A673 (cell line): Measurements from ENCODE around the gene IQGAP1. TPM values are rescaled to one million over a fixed set of nuclear protein-coding genes. Genes with fewer than 3 reads are reported as not detected.
"Not testable (repeated sequence)": the region's sequence is repeated elsewhere in the genome, so short reads cannot be mapped to it uniquely, and the experiment has no call there.

Experiments used
- BruUV-seq: library from RNA; stranded (reverse); fragments of 400-500 nt; replicated peaks from 2 replicates; lab custom pipeline; 2021; lab: Mats Ljungman, UMichigan
- CTCF ChIA-PET: fragments of 300-600 bp; sonication (Branson Sonifier 250); formaldehyde crosslinking; loops from one replicate; lab custom pipeline; 2022; ENCODE audit warnings: antibody characterized with exemption; lab: Charles Lee
- POLR2A ChIA-PET: fragments of 300-600 bp; sonication (Branson Sonifier 250); formaldehyde crosslinking; loops from one replicate; lab custom pipeline; 2022; ENCODE audit warnings: antibody characterized with exemption; ENCODE audit not compliant: low non-redundant PET; lab: Charles Lee
- DNase-seq: peaks from one replicate; pipeline ENCODE4 v3.0.0-alpha.2; 2015; ENCODE audit warnings: low spot score
- H3K27ac ChIP-seq: fragments of 200-600 bp; sonication (generic); 2 replicates; pipeline ENCODE4 v1.5.1; 2016; ENCODE audit warnings: mixed run types, low read depth, mild to moderate bottlenecking, mixed read lengths, antibody characterized with exemption, low read length; ENCODE audit not compliant: poor library complexity, severe bottlenecking
- H3K27me3 ChIP-seq: fragments of 200-600 bp; sonication (generic); replicated peaks from 2 replicates; pipeline ENCODE4 v1.6.1; 2017; ENCODE audit warnings: mixed run types, low read depth, mild to moderate bottlenecking, mixed read lengths, antibody characterized with exemption, low read length; ENCODE audit not compliant: insufficient read depth, poor library complexity
- H3K36me3 ChIP-seq: fragments of 200-600 bp; sonication (generic); 2 replicates; pipeline ENCODE4 v1.6.1; 2016; ENCODE audit warnings: mixed run types, mild to moderate bottlenecking, mixed read lengths, antibody characterized with exemption, low read length; ENCODE audit not compliant: insufficient read depth, poor library complexity, severe bottlenecking
- H3K4me1 ChIP-seq: fragments of 200-600 bp; sonication (generic); 2 replicates; pipeline ENCODE4 v1.6.1; 2017; ENCODE audit warnings: mixed run types, mild to moderate bottlenecking, mixed read lengths, antibody characterized with exemption, low read length; ENCODE audit not compliant: insufficient read depth, poor library complexity, severe bottlenecking
- H3K4me3 ChIP-seq: fragments of 200-600 bp; sonication (generic); 2 replicates; pipeline ENCODE4 v1.5.1; 2016; ENCODE audit warnings: low read depth, mixed run types, mild to moderate bottlenecking, mixed read lengths, low read length; ENCODE audit not compliant: poor library complexity, severe bottlenecking
- H3K9me3 ChIP-seq: fragments of 200-600 bp; sonication (generic); 2 replicates; pipeline ENCODE4 v1.6.1; 2016; ENCODE audit warnings: mixed run types, low read depth, mild to moderate bottlenecking, mixed read lengths, antibody characterized with exemption, low read length; ENCODE audit not compliant: poor library complexity, severe bottlenecking
- CTCF ChIP-seq: fragments of 300-800, 200-600 bp; sonication (generic); conservative IDR thresholded peaks from 2 replicates; pipeline ENCODE4 v1.5.1; 2017; ENCODE audit warnings: low read depth, mild to moderate bottlenecking, antibody characterized with exemption, low read length, moderate library complexity, mixed read lengths
- EZH2 ChIP-seq: fragments of 200-600 bp; sonication (generic); IDR thresholded peaks from 2 replicates; pipeline ENCODE4 v1.6.1; 2017; ENCODE audit warnings: borderline replicate concordance, low read depth, mild to moderate bottlenecking, mixed read lengths, antibody characterized with exemption, low read length; ENCODE audit not compliant: poor library complexity, severe bottlenecking
- intact Hi-C: fragments of 100-400 bp; cut with micrococcal nuclease; formaldehyde crosslinking; loops from one replicate; pipeline ENCODE4 v1.10.0; 2022; ENCODE audit not compliant: unreplicated experiment
- total RNA-seq: library from RNA; stranded (reverse); gene quantifications from 2 replicates; pipeline ENCODE4 v1.2.3, GENCODE V29; 2021

Gene IQGAP1
- total RNA-seq, 1 experiment from 2014 or later = 119 TPM

- no peaks in the 10 kb centered on the region for H3K4me1 ChIP-seq
- no TSS peak for BruUV-seq
- DNase-seq = no peak
- no peaks in the 10 kb centered on the region for H3K36me3 ChIP-seq
- CTCF ChIA-PET = no interaction called here
- TF ChIP-seq CTCF = no peak
- TF ChIP-seq EZH2 = no peak
- no peak overlapping the region for H3K4me3 ChIP-seq
- POLR2A ChIA-PET = no interaction called here
- no peak overlapping the region for H3K27ac ChIP-seq
- intact Hi-C loops = no loop called here
- no peaks in the 10 kb centered on the region for H3K27me3 ChIP-seq
- H3K9me3 ChIP-seq = no peaks in the 10 kb centered on the region
These were observed 44.7 kb upstream of the IQGAP1 start for GRCh38 chr15:90343302-90343790.

GRCh38 chr15:90344662-90345061 is 43.4 kb upstream of the IQGAP1 start:
- CTCF ChIA-PET = no interaction called here
- Histone ChIP-seq H3K27me3 (no peaks in the 10 kb centered on the region), H3K9me3 (no peaks in the 10 kb centered on the region), H3K27ac (no peak overlapping the region), H3K4me1 (no peaks in the 10 kb centered on the region), H3K4me3 (no peak overlapping the region), H3K36me3 (no peaks in the 10 kb centered on the region)
- BruUV-seq = no TSS peak
- DNase-seq = no peak
- POLR2A ChIA-PET = no interaction called here
- TF ChIP-seq EZH2 = no peak
- no peak for TF ChIP-seq CTCF
- intact Hi-C loops = no loop called here

GRCh38 chr15:90345857-90346256 is 42.2 kb upstream of the IQGAP1 start:
- no peak for DNase-seq
- ChIA-PET POLR2A (no interaction called here), CTCF (no interaction called here)
- H3K27ac ChIP-seq = no peak overlapping the region
- intact Hi-C loops = no loop called here
- no peaks in the 10 kb centered on the region for H3K9me3 ChIP-seq
- TF ChIP-seq CTCF (no peak), EZH2 (no peak)
- no TSS peak for BruUV-seq
- H3K27me3 ChIP-seq = no peaks in the 10 kb centered on the region
- no peaks in the 10 kb centered on the region for H3K4me1 ChIP-seq
- H3K36me3 ChIP-seq = no peaks in the 10 kb centered on the region
- no peak overlapping the region for H3K4me3 ChIP-seq

- H3K27me3 ChIP-seq, BruUV-seq: not testable (repeated sequence)
These were observed 40.5 kb upstream of the IQGAP1 start for GRCh38 chr15:90347431-90348065.

More at GRCh38 chr15:90347431-90348065, 40.5 kb upstream of the IQGAP1 start:
- POLR2A ChIA-PET, H3K4me3 ChIP-seq, H3K4me1 ChIP-seq, H3K9me3 ChIP-seq, DNase-seq, intact Hi-C loops, H3K27ac ChIP-seq, CTCF ChIA-PET, H3K36me3 ChIP-seq: not testable (repeated sequence)
